AG09319 (cell line): ENCODE data around the gene PPP6R1.

Experiments used
- DNase-seq: peaks from one replicate; pipeline ENCODE4 v3.0.0-alpha.2; 2010; ENCODE audit warnings: low read depth; ENCODE audit errors: extremely low read depth
- TF ChIP-seq, protein P1 (sequence below): IDR thresholded peaks from 2 replicates; pipeline ENCODE4 v1.5.1; 2011; ENCODE audit warnings: low read depth, mild to moderate bottlenecking, inconsistent platforms, low read length, moderate library complexity

Gene PPP6R1

GRCh38 chr19:55238030-55238429 is 20.8 kb downstream of the PPP6R1 start:
- TF ChIP-seq, protein P1, sequence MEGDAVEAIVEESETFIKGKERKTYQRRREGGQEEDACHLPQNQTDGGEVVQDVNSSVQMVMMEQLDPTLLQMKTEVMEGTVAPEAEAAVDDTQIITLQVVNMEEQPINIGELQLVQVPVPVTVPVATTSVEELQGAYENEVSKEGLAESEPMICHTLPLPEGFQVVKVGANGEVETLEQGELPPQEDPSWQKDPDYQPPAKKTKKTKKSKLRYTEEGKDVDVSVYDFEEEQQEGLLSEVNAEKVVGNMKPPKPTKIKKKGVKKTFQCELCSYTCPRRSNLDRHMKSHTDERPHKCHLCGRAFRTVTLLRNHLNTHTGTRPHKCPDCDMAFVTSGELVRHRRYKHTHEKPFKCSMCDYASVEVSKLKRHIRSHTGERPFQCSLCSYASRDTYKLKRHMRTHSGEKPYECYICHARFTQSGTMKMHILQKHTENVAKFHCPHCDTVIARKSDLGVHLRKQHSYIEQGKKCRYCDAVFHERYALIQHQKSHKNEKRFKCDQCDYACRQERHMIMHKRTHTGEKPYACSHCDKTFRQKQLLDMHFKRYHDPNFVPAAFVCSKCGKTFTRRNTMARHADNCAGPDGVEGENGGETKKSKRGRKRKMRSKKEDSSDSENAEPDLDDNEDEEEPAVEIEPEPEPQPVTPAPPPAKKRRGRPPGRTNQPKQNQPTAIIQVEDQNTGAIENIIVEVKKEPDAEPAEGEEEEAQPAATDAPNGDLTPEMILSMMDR: no peak
- no peak for DNase-seq

DNA sequence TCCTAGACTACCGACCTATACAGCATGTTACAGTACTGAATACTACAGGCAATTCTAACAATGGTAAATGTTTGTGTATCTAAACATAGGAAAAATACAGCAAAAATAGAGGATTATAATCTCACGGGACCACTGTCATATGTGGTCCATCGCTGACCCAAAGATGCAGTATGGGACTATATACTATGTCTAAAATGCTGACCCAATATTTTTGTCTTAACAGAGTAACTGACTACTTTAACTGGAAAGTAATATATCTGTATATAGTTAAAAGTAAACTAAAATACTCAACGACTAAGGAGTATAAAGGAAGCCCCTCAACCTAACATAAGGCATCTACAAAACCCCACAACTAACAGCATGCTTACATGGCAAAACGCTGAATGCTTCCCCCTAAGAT is 25.8 kb downstream of the PPP6R1 start:
- TF ChIP-seq, protein P1: no peak
- no peak for DNase-seq

GRCh38 chr19:55232286-55232602 is 26.6 kb downstream of the PPP6R1 start:
- TF ChIP-seq, protein P1: no peak
- no peak for DNase-seq

DNA sequence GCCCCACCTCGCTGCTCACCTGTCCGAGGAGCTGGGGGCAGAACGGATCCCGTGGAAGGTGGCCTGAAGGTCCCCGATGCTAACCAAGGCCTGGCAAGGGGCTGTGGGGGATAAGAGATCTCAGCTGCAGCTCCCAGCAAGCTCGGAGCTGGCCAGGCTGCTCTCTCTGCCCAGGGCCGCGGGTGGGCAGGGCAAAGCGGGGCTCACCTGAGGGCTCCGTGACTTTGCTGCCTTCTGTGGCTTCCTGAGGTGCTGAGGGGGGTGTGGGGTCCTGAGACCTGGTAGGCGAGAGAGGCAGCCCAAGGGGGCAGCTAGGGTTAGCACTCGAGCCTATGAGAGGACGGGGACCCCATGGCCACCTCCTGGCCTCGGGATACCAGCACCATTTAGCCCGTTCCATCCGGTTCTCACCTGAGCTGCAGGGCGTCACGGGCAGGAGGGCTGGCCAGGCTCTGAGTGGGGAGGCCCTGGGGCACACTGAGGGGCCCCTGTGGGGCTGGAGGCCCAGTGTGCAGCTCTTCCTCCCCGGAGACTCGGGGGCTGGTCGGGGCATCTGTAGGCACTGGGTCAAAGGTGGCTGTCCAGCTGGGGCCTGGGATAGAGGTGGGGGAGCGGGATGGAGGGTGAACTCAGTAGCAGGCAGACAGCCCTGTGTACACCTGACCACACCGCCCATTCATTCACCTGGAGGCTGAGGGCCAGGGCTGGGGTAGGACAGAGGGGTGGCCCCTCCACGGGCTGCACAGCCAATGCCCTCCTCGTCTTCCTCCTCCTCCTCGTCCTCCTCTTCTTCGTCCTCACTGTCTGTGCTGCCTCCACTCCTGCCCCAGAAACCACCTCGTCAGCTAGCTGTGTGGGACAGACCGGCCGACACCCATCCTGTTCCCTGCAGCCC is 27.2 kb downstream of the PPP6R1 start:
- TF ChIP-seq, protein P1: no peak
- DNase-seq: no peak

DNA sequence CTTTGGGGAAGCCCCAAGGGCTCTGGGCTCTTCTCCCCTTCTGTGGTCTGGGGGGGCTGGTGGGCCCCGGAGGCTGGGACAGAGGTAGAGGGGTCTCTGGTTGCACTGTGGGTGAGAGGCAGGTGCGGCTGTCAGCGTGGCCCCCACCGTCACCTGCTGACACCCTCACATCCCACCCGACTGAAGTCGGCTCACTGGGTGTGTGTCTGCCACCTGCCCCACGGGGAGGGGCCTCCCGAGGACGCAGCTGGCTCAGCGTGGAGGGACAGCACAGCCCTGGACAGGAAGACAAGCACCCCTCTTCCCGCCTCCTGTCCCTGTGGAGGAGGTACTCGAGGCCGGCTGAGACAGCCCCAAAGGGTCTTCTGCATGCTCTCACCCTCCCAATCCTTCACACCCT is 28.0 kb downstream of the PPP6R1 start:
- DNase-seq: no peak
- TF ChIP-seq, protein P1: no peak

GRCh38 chr19:55230329-55230728 is 28.5 kb downstream of the PPP6R1 start:
- TF ChIP-seq, protein P1: no peak
- no peak for DNase-seq

DNA sequence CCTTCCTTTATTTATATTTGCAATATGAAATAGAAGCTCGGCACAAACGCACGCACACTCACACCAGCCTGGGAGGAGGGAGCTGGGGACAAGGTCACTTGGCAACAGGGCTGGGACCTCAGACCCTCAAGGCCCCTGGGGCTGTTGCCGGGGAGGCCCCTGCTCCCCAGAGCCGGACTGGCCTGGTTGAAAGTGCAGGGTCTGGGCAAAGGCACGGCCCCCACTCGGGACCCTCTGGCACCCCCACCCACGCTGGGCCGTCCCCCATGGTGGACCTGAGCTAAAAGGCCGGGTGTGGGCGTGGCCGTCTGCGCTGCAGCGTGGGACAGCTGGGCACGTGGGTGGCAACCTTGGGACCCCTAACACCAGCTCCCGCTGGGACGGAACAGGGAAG is 29.0 kb downstream of the PPP6R1 start:
- TF ChIP-seq, protein P1: no peak

More for the DNA sequence above, 29.0 kb downstream of the PPP6R1 start:
- no peak for DNase-seq
